Loucy (cell line): ENCODE results near the gene TNNI2.

ENCODE experiments used
- CTCF ChIP-seq: fragments of 200-600 bp; sonication (generic); conservative IDR thresholded peaks from 2 replicates; pipeline ENCODE4 v1.5.1; 2014; ENCODE audit warnings: mild to moderate bottlenecking, antibody characterized with exemption, low read length
- EZH2phosphoT487 ChIP-seq: fragments of 200-600 bp; IDR thresholded peaks from 2 replicates; pipeline ENCODE4 v1.6.1; 2018; ENCODE audit warnings: antibody characterized with exemption, mild to moderate bottlenecking, moderate library complexity, borderline replicate concordance

- TF ChIP-seq CTCF (no peak), EZH2phosphoT487 (no peak)
These were observed 14.8 kb downstream of the TNNI2 start for GRCh38 chr11:1853376-1854131.
